Gastroesophageal sphincter (tissue), 4 donors: ENCODE measurements around the gene KRTAP5-8. TPM values are rescaled to one million over a fixed set of nuclear protein-coding genes. Genes with fewer than 3 reads are reported as not detected.
"Not testable (repeated sequence)": the region's sequence is repeated elsewhere in the genome, so short reads cannot be mapped to it uniquely, and the experiment has no call there.

Source experiments
- ATAC-seq: fragments of 150-250 bp; one replicate; pipeline ENCODE4 v1.9.1; 2016; ENCODE audit warnings: mild to moderate bottlenecking, moderate library complexity
- H3K27ac ChIP-seq, 4 donors: fragments of 200-600 bp; sonication (generic) in 3 of 4; 1 replicate in 3 of 4; 2 replicates in 1 of 4; pipeline ENCODE4 v1.5.1; 2016 to 2019
- H3K27me3 ChIP-seq: fragments of 200-600 bp; sonication (generic); one replicate; pipeline ENCODE4 v1.5.1; 2019
- H3K36me3 ChIP-seq, 2 donors: fragments of 200-600 bp; sonication (generic); one replicate each; pipeline ENCODE4 v1.5.1; 2019; ENCODE audit warnings: control low read depth in 1 of 2
- H3K4me1 ChIP-seq, 3 donors: fragments of 200-600 bp; sonication (generic); 1 replicate in 2 of 3; 2 replicates in 1 of 3; pipeline ENCODE4 v1.5.1; 2016 to 2019; ENCODE audit warnings: control low read depth in 2 of 3
- H3K4me3 ChIP-seq, 2 donors: fragments of 200-600 bp; sonication (generic); one replicate each; pipeline ENCODE4 v1.5.1; 2019; ENCODE audit warnings: mild to moderate bottlenecking in 1 of 2, moderate library complexity in 1 of 2
- H3K9me3 ChIP-seq, 3 donors: fragments of 200-600 bp; sonication (generic); one replicate each; pipeline ENCODE4 v1.5.1; 2017 to 2019; ENCODE audit warnings: control low read depth in 2 of 3
- EP300 ChIP-seq: sonication (generic); formaldehyde crosslinking; IDR thresholded peaks from one replicate; pipeline ENCODE4 v1.6.1; 2017; ENCODE audit warnings: antibody characterized with exemption, mild to moderate bottlenecking
- POLR2A ChIP-seq, 2 donors: fragments of 450-650 bp; IDR thresholded peaks; one replicate each; pipeline ENCODE4 v1.6.1; 2017; ENCODE audit warnings: antibody characterized with exemption in 2 of 2, mild to moderate bottlenecking in 2 of 2, moderate library complexity in 1 of 2
- POLR2AphosphoS5 ChIP-seq: sonication (generic); formaldehyde crosslinking; IDR thresholded peaks from one replicate; pipeline ENCODE4 v1.6.1; 2017; ENCODE audit warnings: antibody characterized with exemption
- WGBS, 2 donors: methylation state at CpG; one replicate each; pipeline ENCODE4 v1.1.5; 2018; ENCODE audit warnings: low coverage in 1 of 2; 5-methylcytosine and 5-hydroxymethylcytosine counted together
- total RNA-seq, 4 donors: library from RNA; depleted of rRNA; stranded (reverse); fragments of >200 nt; gene quantifications; one replicate each; pipeline ENCODE4 v1.1.0, GENCODE V29; 2016
- TF ChIP-seq, protein P1 (sequence below), 4 experiments: fragments of 200-600 bp in 2 of 4; fragments of 450-650 bp in 2 of 4; sonication (generic) in 1 of 4; IDR thresholded peaks; one replicate each; pipeline ENCODE4 v1.5.1; 2017 to 2019; ENCODE audit warnings: antibody characterized with exemption in 4 of 4, mild to moderate bottlenecking in 2 of 4, moderate library complexity in 2 of 4

The KRTAP5-8 gene
- total RNA-seq, 4 donors from 2014 or later = 0.27 TPM; not detected in 3

DNA sequence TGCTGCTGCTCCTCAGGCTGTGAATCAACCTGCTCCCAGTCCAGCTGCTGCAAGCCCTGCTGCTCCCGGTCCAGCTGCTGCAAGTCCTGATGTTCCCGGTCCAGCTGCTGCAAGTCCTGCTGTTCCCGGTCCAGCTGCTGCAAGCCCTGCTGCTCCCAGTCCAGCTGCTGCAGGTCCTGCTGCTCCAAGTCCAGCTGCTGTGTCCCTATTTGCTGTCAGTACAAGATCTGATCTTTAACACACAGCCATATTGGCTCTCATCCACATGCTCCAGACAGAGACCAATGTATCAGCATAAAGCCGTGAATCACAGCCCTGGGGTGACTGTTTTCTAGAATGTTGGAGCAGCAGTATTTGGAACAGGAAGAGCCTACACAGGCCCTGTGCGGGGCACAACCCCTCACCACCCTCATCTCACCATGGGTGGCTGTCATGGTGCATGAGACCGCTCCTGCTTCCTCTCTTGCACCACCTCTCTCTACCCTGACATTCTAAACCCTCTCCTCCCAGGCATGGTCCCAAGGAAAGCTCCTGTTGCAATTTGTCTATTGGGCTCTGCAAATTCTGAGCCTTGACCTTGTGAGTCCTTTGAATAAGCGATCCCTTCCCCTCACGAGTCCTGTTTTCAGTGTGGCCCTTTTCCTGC, 31.0 kb downstream of the KRTAP5-8 start:
- Histone ChIP-seq H3K9me3 (no peaks in the 10 kb centered on the region), H3K36me3 (no peaks in the 10 kb centered on the region), H3K27me3 (peaks cover 31% of the 10 kb centered on the region), H3K4me1 (no peaks in the 10 kb centered on the region), H3K27ac (no peak overlapping the region), H3K4me3 (no peak overlapping the region)
- 0 to 35% methylated on average over 1 to 5 of the region's 8 CpGs for WGBS, 2 donors
- TF ChIP-seq POLR2A (IDR thresholded peaks at IDR 0.05) (no peak), EP300 (no peak), POLR2AphosphoS5 (no peak)
- TF ChIP-seq, protein P1, sequence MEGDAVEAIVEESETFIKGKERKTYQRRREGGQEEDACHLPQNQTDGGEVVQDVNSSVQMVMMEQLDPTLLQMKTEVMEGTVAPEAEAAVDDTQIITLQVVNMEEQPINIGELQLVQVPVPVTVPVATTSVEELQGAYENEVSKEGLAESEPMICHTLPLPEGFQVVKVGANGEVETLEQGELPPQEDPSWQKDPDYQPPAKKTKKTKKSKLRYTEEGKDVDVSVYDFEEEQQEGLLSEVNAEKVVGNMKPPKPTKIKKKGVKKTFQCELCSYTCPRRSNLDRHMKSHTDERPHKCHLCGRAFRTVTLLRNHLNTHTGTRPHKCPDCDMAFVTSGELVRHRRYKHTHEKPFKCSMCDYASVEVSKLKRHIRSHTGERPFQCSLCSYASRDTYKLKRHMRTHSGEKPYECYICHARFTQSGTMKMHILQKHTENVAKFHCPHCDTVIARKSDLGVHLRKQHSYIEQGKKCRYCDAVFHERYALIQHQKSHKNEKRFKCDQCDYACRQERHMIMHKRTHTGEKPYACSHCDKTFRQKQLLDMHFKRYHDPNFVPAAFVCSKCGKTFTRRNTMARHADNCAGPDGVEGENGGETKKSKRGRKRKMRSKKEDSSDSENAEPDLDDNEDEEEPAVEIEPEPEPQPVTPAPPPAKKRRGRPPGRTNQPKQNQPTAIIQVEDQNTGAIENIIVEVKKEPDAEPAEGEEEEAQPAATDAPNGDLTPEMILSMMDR (IDR thresholded peaks at IDR 0.05) = no peak
- ATAC-seq = no peak

DNA sequence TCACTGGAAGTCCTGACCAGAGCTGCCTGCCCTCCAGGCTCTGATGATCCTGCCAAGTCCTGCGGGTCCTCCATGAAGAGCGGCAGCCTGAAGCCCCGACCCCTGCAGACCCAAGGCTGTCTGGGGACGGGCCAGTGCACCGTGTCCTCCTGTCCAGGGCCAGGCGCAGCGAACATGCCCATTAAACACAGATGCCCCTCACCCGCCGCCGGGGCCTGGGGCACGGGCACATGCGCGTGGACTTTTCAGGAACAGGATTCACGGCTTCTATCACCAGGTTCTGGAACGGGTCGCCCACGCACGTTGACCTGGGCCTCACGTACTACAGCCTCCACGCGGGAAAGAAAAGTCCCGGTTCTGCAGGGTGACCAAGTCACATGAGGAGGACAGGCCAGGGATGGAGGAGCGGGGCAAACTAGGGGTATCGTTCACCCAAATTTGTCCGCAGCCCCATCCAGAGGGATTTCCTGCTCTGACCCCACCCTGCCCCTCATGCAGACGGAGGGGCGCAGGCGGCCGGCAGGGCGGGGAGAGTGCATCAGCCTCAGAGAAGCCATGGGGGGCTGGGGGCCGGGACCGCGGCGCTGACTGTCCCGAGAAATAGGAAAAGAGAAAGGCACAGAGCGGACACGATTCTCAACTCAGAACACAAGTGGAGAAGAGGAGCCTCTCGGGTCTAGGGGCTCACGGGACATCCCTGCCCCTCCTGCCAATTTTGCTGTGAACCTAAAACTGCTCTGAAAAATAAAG, 33.5 kb downstream of the KRTAP5-8 start:
- not testable (repeated sequence) for H3K27me3 ChIP-seq, H3K9me3 ChIP-seq, H3K4me1 ChIP-seq, H3K36me3 ChIP-seq, ATAC-seq, H3K4me3 ChIP-seq, H3K27ac ChIP-seq
- WGBS, 2 donors = 62% methylated on average over 3 of the region's 39 CpGs; no CpG with 5 or more reads in 1 of the 2 donors

DNA sequence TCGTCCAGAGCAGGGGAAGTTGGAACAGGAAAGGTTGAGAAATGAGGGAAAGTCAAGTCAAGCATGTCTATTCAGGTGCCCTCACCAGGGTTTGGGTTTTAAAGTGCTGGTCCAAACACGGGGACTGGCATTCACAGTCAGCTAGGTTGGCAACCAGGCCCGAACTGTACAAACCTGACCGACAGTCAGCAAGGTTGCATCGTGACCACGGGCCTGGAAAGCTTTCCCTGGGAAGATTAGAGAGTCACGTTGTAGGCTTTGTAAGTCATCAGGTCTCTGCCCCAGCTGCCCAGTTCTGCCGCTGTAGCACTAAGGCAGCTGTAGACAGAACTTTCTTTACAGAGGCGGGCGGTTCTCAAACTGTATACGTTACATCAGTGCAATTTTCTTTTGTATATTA, 35.0 kb downstream of the KRTAP5-8 start:
- Histone ChIP-seq H3K36me3 (no peaks in the 10 kb centered on the region), H3K27ac (no peak overlapping the region), H3K4me3 (no peak overlapping the region), H3K27me3 (peaks cover 8% of the 10 kb centered on the region), H3K9me3 (no peaks in the 10 kb centered on the region), H3K4me1 (no peaks in the 10 kb centered on the region)
- no peak for ATAC-seq
- TF ChIP-seq POLR2A (IDR thresholded peaks at IDR 0.05) (no peak), POLR2AphosphoS5 (no peak), EP300 (no peak)
- TF ChIP-seq, protein P1 (IDR thresholded peaks at IDR 0.05) = no peak
- WGBS, 2 donors = 71% methylated on average over 8 of the region's 11 CpGs; no CpG with 5 or more reads in 1 of the 2 donors

DNA sequence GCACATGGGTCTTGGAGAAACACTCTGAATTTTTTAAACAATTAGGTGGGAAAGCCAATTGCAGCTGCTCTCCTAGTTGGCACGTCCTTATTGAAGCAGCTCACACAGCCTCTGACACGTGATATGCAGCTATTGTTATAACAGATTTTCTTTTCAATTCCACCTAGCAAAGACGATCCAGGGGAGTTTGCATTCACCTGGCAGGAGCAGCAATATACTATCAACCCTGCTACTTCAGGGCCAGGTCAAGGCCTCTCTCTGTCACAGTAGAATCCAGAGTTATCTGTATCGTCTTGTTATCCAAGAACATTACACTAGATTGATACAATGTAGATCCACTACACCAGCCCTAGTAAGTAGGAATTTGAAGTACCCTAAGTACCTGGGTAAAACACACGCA, 36.6 kb downstream of the KRTAP5-8 start:
- Histone ChIP-seq H3K9me3 (no peaks in the 10 kb centered on the region), H3K27me3 (peaks cover 8% of the 10 kb centered on the region), H3K36me3 (no peaks in the 10 kb centered on the region), H3K4me1 (no peaks in the 10 kb centered on the region), H3K4me3 (no peak overlapping the region), H3K27ac (no peak overlapping the region)
- TF ChIP-seq POLR2AphosphoS5 = no peak
- TF ChIP-seq, protein P1 (IDR thresholded peaks at IDR 0.05) = no peak
- TF ChIP-seq POLR2A (IDR thresholded peaks at IDR 0.05) = no peak
- TF ChIP-seq EP300 = no peak
- ATAC-seq = no peak
- 79 to 88% methylated on average over 3 to 5 of the region's 5 CpGs for WGBS, 2 donors

DNA sequence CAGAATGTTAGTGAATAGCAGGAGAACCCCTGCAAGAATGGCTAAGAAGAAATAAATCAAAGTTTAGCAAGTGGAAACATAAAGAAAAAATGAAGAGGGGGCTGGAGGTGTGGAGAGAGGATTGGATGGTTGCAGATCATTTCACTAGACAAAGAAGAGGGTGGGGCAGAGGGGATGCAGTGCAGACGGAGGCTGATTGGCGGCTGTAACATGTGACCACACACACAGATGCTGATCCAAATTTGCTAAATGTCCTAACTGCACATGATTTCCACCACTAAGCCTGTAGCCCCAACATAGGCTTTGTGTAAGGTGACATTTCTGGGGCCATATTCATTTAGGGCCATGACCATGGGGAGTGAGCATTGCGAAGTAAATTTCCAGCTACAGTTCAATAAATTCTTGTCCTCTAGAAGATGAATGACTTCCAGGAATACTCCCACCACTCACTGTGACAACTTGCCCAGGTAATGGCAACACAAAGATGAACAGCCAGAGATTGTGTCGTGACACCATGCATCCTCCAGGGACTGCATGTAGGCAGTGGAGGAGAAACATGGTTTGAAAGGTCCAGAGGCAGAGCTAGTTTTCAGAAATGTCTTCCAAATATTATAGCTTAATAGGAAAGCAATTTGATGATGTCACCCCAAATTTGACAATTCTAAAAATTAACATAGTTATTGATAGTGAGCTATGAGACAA, 38.0 kb downstream of the KRTAP5-8 start:
- WGBS, 2 donors = 70 to 83% methylated on average over 2 to 4 of the region's 4 CpGs
- H3K27ac ChIP-seq = no peak overlapping the region
- no peak for TF ChIP-seq EP300
- TF ChIP-seq POLR2AphosphoS5 = no peak
- TF ChIP-seq POLR2A (IDR thresholded peaks at IDR 0.05) = no peak
- TF ChIP-seq, protein P1 (IDR thresholded peaks at IDR 0.05) = no peak
- no peaks in the 10 kb centered on the region for H3K36me3 ChIP-seq
- no peak for ATAC-seq
- H3K9me3 ChIP-seq = no peaks in the 10 kb centered on the region
- no peak overlapping the region for H3K4me3 ChIP-seq
- peaks cover 0 to 9% (median 0%) of the 10 kb centered on the region in 3 donors for H3K4me1 ChIP-seq
- H3K27me3 ChIP-seq = peaks cover 8% of the 10 kb centered on the region

DNA sequence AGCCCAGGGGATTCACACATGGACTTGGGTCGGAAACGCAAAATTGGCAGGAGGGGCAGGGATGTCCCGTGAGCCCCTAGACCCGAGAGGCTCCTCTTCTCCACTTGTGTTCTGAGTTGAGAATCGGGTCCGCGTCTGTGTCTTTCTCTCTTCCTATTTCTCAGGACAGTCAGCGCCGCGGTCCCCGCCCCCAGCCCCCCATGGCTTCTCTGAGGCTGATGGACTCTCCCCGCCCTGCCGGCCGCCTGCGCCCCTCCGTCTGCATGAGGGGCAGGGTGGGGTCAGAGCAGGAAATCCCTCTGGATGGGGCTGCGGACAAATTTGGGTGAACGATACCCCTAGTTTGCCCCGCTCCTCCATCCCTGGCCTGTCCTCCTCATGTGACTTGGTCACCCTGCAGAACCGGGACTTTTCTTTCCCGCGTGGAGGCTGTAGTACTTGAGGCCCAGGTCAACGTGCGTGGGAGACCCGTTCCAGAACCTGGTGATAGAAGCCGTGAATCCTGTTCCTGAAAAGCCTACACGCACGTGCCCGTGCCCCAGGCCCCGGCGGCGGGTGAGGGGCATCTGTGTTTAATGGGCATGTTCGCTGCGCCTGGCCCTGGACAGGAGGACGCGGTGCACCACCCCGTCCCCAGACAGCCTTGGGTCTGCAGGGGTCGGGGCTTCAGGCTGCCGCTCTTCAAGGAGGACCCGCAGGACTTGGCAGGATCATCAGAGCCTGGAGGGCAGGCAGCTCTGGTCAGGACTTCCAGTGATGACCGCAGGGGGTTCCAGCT, 39.1 kb downstream of the KRTAP5-8 start:
- not testable (repeated sequence) for ATAC-seq, H3K4me3 ChIP-seq
- 81% methylated on average over 4 of the region's 41 CpGs; no CpG with 5 or more reads in 1 of the 2 donors for WGBS, 2 donors

More for the DNA sequence above, 39.1 kb downstream of the KRTAP5-8 start:
- not testable (repeated sequence) for H3K4me1 ChIP-seq, H3K36me3 ChIP-seq, H3K9me3 ChIP-seq, H3K27ac ChIP-seq
- H3K27me3 ChIP-seq = peaks cover 15% of the 10 kb centered on the region
